ENCODE measurements around the gene GALM.
A peak's percentile ranks its signal among the peaks of the same experiment; 100 is the strongest.

The GALM gene

DNA sequence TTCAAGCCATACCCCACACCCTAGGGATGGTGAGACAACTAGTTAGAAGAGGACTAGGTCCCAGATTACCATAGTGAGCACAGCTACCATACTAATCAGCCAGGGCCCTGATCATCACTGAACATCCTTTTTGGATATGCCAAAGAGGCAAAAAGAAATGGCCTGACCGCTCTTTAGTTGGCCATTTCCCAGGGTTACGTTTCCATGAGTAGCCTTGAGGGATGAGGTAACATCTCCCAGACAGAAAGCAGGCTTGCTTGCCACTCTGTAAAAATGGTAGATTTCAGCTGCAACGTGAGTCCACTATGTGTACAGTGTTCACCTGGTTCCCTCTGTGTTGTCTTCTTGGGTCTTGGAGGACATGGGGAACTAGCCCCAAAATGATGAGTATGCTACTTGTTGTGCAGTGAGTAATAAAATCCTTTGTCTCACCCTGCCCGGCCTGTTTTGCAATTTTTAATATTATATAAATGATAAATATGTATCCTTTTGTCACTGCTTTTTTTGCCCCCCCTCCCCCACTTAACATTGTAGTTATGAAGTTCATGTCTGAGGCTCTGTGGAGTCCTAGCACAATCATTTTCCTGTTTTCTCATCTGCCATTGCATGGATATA lies 8.9 kb upstream of the GALM start:
- H2BK5ac ChIP-seq (ENCODE audit: low read length): no peak overlapping the region
- no peak overlapping the region for H3K18ac ChIP-seq (ENCODE audit: low read length)
- no peak overlapping the region for H4K5ac ChIP-seq (ENCODE audit: low read length)
- no peaks in the 10 kb centered on the region for H3K79me2 ChIP-seq (ENCODE audit: control insufficient read depth, insufficient read depth, low read length)
- no peak overlapping the region for H3K4me2 ChIP-seq (ENCODE audit: low read length)
- H3K56ac ChIP-seq (ENCODE audit: low read length): no peak overlapping the region
- no peaks in the 10 kb centered on the region for H3K79me1 ChIP-seq (ENCODE audit: low read length)
- H2AK5ac ChIP-seq (ENCODE audit: low read length): no peak overlapping the region
- no peak overlapping the region for H3K9ac ChIP-seq (ENCODE audit: low read length)
- no peak overlapping the region for H3K4ac ChIP-seq (ENCODE audit: low read depth, low read length)
- no CpG with 5 or more reads among the region's 4 CpGs for WGBS (ENCODE audit: extremely low coverage, insufficient coverage, low lambda C conversion rate)
- no peaks in the 10 kb centered on the region for H3K4me1 ChIP-seq (ENCODE audit: control insufficient read depth, low read depth, low read length)
- H3K4me3 ChIP-seq (ENCODE audit: low read length): no peak overlapping the region
- no peak overlapping the region for H2BK15ac ChIP-seq (replicated peaks; ENCODE audit: low read depth)
- no peak overlapping the region for H2BK120ac ChIP-seq (ENCODE audit: low read depth, low read length)
- no peak overlapping the region for H4K8ac ChIP-seq (ENCODE audit: low read depth, low read length)
- H3K36me3 ChIP-seq (ENCODE audit: control insufficient read depth, insufficient read depth, low read length): no peaks in the 10 kb centered on the region
- no peak overlapping the region for H3K27ac ChIP-seq (ENCODE audit: low read depth, low read length)
- H3K27me3 ChIP-seq (ENCODE audit: insufficient read depth, low read length, poor library complexity): no peaks in the 10 kb centered on the region
- no peak for DNase-seq
- no peak overlapping the region for H3K23ac ChIP-seq (ENCODE audit: low read length)

DNA sequence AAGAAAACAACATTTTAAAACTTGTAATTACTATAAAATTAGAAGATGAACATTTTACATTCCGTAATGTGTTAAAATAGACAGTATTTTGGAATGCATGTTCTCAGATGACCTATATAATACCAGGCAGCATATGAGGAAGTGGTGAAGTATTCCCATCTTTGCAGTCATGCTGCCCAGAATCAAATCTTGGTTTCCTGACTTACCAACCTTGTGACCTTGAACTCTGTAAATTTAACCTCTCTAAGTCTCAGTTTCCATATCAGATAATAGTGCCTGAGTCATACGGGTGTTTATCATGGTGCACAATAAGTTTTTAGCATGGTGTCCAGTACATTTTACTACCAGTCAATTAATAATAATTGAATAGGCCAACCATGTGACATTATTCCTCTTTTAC lies 7.3 kb upstream of the GALM start:
- no peaks in the 10 kb centered on the region for H3K79me1 ChIP-seq (ENCODE audit: low read length)
- no peaks in the 10 kb centered on the region for H3K36me3 ChIP-seq (ENCODE audit: control insufficient read depth, insufficient read depth, low read length)
- no peaks in the 10 kb centered on the region for H3K79me2 ChIP-seq (ENCODE audit: control insufficient read depth, insufficient read depth, low read length)
- no CpG with 5 or more reads among the region's 2 CpGs for WGBS (ENCODE audit: extremely low coverage, insufficient coverage, low lambda C conversion rate)
- no peak overlapping the region for H3K56ac ChIP-seq (ENCODE audit: low read length)
- H4K8ac ChIP-seq (ENCODE audit: low read depth, low read length): no peak overlapping the region
- H3K18ac ChIP-seq (ENCODE audit: low read length): no peak overlapping the region
- H3K4me3 ChIP-seq (ENCODE audit: low read length): no peak overlapping the region
- no peak overlapping the region for H3K4ac ChIP-seq (ENCODE audit: low read depth, low read length)
- no peak overlapping the region for H2BK15ac ChIP-seq (replicated peaks; ENCODE audit: low read depth)
- no peak overlapping the region for H4K5ac ChIP-seq (ENCODE audit: low read length)
- H3K27ac ChIP-seq (ENCODE audit: low read depth, low read length): no peak overlapping the region
- no peak overlapping the region for H2BK120ac ChIP-seq (ENCODE audit: low read depth, low read length)
- no peak for DNase-seq
- no peak overlapping the region for H2BK5ac ChIP-seq (ENCODE audit: low read length)
- no peak overlapping the region for H3K23ac ChIP-seq (ENCODE audit: low read length)
- no peak overlapping the region for H2AK5ac ChIP-seq (ENCODE audit: low read length)
- no peak overlapping the region for H3K9ac ChIP-seq (ENCODE audit: low read length)
- H3K4me2 ChIP-seq (ENCODE audit: low read length): no peak overlapping the region
- H3K27me3 ChIP-seq (ENCODE audit: insufficient read depth, low read length, poor library complexity): no peaks in the 10 kb centered on the region
- H3K4me1 ChIP-seq (ENCODE audit: control insufficient read depth, low read depth, low read length): no peaks in the 10 kb centered on the region

DNA sequence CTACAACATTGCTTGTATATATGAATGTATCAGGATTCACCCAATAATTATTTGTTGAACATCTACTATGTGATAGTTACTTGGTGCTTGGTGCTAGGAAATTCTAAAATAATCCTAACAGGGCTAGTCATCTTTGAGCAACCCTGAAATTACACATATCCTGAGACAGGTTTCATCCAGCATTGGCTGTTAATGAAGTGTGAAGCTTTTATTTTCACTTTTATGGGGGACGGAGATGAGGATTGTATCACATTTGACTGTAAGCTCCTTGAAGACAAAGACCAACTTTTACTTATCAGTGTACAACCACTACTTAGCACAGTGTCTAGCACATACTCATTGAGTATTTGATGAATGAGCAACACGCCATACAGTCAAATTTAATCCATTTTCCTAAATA lies 6.8 kb upstream of the GALM start:
- Histone ChIP-seq H2AK5ac (ENCODE audit: low read length) (no peak overlapping the region), H3K79me2 (ENCODE audit: control insufficient read depth, insufficient read depth, low read length) (no peaks in the 10 kb centered on the region), H2BK120ac (ENCODE audit: low read depth, low read length) (no peak overlapping the region), H3K36me3 (ENCODE audit: control insufficient read depth, insufficient read depth, low read length) (no peaks in the 10 kb centered on the region), H3K79me1 (ENCODE audit: low read length) (no peaks in the 10 kb centered on the region), H3K4me2 (ENCODE audit: low read length) (no peak overlapping the region), H3K18ac (ENCODE audit: low read length) (no peak overlapping the region), H4K8ac (ENCODE audit: low read depth, low read length) (no peak overlapping the region), H3K27ac (ENCODE audit: low read depth, low read length) (no peak overlapping the region), H3K4me3 (ENCODE audit: low read length) (no peak overlapping the region), H3K4me1 (ENCODE audit: control insufficient read depth, low read depth, low read length) (peaks cover 1% of the 10 kb centered on the region), H3K56ac (ENCODE audit: low read length) (no peak overlapping the region), H3K4ac (ENCODE audit: low read depth, low read length) (no peak overlapping the region), H4K5ac (ENCODE audit: low read length) (no peak overlapping the region), H2BK15ac (replicated peaks; ENCODE audit: low read depth) (no peak overlapping the region), H3K23ac (ENCODE audit: low read length) (no peak overlapping the region), H3K27me3 (ENCODE audit: insufficient read depth, low read length, poor library complexity) (no peaks in the 10 kb centered on the region), H2BK5ac (ENCODE audit: low read length) (no peak overlapping the region), H3K9ac (ENCODE audit: low read length) (no peak overlapping the region)
- DNase-seq: no peak
- no CpG with 5 or more reads among the region's 2 CpGs for WGBS (ENCODE audit: extremely low coverage, insufficient coverage, low lambda C conversion rate)

DNA sequence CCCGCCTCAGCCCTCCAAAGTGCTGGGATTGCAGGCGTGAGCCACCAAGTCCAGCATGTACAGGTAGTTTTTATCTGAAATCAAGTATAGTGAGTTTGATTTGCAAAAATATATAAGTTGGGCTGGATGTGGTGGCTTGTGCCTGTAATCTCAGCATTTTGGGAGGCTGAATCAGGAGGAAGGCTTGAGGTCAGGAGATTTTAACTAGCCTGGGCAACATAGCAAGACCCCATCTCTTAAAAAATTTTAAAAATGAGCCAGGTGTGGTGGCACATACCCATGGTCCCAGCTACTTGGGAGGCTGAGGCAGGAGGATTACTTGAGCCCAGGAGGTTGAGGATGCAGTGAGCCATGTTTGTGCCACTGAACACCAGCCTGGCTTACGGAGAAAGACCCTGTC lies 5.6 kb upstream of the GALM start:
- no peak overlapping the region for H3K9ac ChIP-seq (ENCODE audit: low read length)
- no peak overlapping the region for H4K5ac ChIP-seq (ENCODE audit: low read length)
- no peak overlapping the region for H3K56ac ChIP-seq (ENCODE audit: low read length)
- H3K36me3 ChIP-seq (ENCODE audit: control insufficient read depth, insufficient read depth, low read length): no peaks in the 10 kb centered on the region
- H2BK5ac ChIP-seq (ENCODE audit: low read length): no peak overlapping the region
- H2BK120ac ChIP-seq (ENCODE audit: low read depth, low read length): no peak overlapping the region
- no peak overlapping the region for H2BK15ac ChIP-seq (replicated peaks; ENCODE audit: low read depth)
- no CpG with 5 or more reads among the region's 3 CpGs for WGBS (ENCODE audit: extremely low coverage, insufficient coverage, low lambda C conversion rate)
- no peak overlapping the region for H4K8ac ChIP-seq (ENCODE audit: low read depth, low read length)
- no peak overlapping the region for H3K23ac ChIP-seq (ENCODE audit: low read length)
- no peak overlapping the region for H2AK5ac ChIP-seq (ENCODE audit: low read length)
- no peak for DNase-seq
- no peak overlapping the region for H3K18ac ChIP-seq (ENCODE audit: low read length)
- peaks cover 6% of the 10 kb centered on the region for H3K4me1 ChIP-seq (ENCODE audit: control insufficient read depth, low read depth, low read length)
- H3K4ac ChIP-seq (ENCODE audit: low read depth, low read length): no peak overlapping the region
- H3K79me1 ChIP-seq (ENCODE audit: low read length): no peaks in the 10 kb centered on the region
- no peak overlapping the region for H3K27ac ChIP-seq (ENCODE audit: low read depth, low read length)
- no peaks in the 10 kb centered on the region for H3K27me3 ChIP-seq (ENCODE audit: insufficient read depth, low read length, poor library complexity)
- H3K79me2 ChIP-seq (ENCODE audit: control insufficient read depth, insufficient read depth, low read length): no peaks in the 10 kb centered on the region
- H3K4me3 ChIP-seq (ENCODE audit: low read length): no peak overlapping the region
- H3K4me2 ChIP-seq (ENCODE audit: low read length): no peak overlapping the region

DNA sequence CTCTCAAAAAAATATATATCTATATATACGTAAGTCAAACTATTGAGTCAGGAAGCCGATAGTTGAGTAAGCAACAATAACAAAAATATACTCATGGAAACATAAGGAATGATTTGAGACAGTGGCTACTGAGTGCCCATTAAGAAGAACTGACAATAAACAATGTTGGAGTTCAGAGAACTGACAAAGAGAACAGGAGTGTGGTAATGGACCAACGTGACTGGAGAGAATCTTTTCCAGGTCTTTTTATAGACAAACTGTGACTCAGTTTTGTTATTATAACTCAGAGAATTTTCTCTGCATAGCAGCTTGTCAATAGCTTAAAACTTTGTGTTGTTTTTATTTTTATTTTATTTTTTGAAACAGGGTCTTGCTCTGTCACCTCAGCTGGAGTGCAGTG lies 4.6 kb upstream of the GALM start:
- Histone ChIP-seq H3K79me1 (ENCODE audit: low read length) (no peaks in the 10 kb centered on the region), H3K18ac (ENCODE audit: low read length) (no peak overlapping the region), H2BK15ac (replicated peaks; ENCODE audit: low read depth) (no peak overlapping the region), H3K56ac (ENCODE audit: low read length) (no peak overlapping the region), H4K5ac (ENCODE audit: low read length) (no peak overlapping the region), H2BK5ac (ENCODE audit: low read length) (no peak overlapping the region), H3K4me2 (ENCODE audit: low read length) (no peak overlapping the region), H4K8ac (ENCODE audit: low read depth, low read length) (no peak overlapping the region), H3K36me3 (ENCODE audit: control insufficient read depth, insufficient read depth, low read length) (no peaks in the 10 kb centered on the region), H2BK120ac (ENCODE audit: low read depth, low read length) (no peak overlapping the region), H3K9ac (ENCODE audit: low read length) (no peak overlapping the region), H3K4me1 (ENCODE audit: control insufficient read depth, low read depth, low read length) (peaks cover 6% of the 10 kb centered on the region), H3K23ac (ENCODE audit: low read length) (no peak overlapping the region), H3K27ac (ENCODE audit: low read depth, low read length) (no peak overlapping the region), H3K4me3 (ENCODE audit: low read length) (no peak overlapping the region), H3K4ac (ENCODE audit: low read depth, low read length) (peak overlapping the region; percentile 44), H3K79me2 (ENCODE audit: control insufficient read depth, insufficient read depth, low read length) (no peaks in the 10 kb centered on the region), H2AK5ac (ENCODE audit: low read length) (no peak overlapping the region), H3K27me3 (ENCODE audit: insufficient read depth, low read length, poor library complexity) (no peaks in the 10 kb centered on the region)
- DNase-seq: no peak
- whole genome bisulfite sequencing (ENCODE audit: extremely low coverage, insufficient coverage, low lambda C conversion rate): no CpG with 5 or more reads among the region's 3 CpGs

DNA sequence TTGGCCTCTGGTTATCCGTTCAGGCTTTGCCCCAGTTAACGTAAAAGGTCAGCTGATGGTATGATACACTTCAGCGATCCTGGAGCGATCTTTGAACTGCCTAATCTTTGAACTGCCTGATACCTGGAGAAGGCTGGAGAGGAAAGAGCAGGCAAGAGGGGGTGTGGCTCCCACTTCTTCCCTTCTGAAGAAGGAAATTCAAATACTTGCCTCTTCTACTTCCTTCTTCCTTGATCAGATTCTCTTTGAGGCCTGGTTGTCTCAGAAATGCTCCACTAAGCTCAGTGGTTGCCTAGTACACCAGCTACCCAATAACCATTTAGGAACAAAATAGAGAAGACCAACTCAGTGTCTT lies 619 bp downstream of the GALM start:
- H4K8ac ChIP-seq (ENCODE audit: low read depth, low read length): no peak overlapping the region
- peak overlapping the region; percentile 89 for H3K4me2 ChIP-seq (ENCODE audit: low read length)
- H3K4ac ChIP-seq (ENCODE audit: low read depth, low read length): no peak overlapping the region
- H3K79me2 ChIP-seq (ENCODE audit: control insufficient read depth, insufficient read depth, low read length): no peaks in the 10 kb centered on the region
- no peak for DNase-seq
- no peak overlapping the region for H3K23ac ChIP-seq (ENCODE audit: low read length)
- H3K18ac ChIP-seq (ENCODE audit: low read length): no peak overlapping the region
- H3K4me3 ChIP-seq (ENCODE audit: low read length): peak overlapping the region; percentile 85
- no peaks in the 10 kb centered on the region for H3K27me3 ChIP-seq (ENCODE audit: insufficient read depth, low read length, poor library complexity)
- no peaks in the 10 kb centered on the region for H3K36me3 ChIP-seq (ENCODE audit: control insufficient read depth, insufficient read depth, low read length)
- no CpG with 5 or more reads among the region's 4 CpGs for WGBS (ENCODE audit: extremely low coverage, insufficient coverage, low lambda C conversion rate)
- peak overlapping the region; percentile 95 for H3K56ac ChIP-seq (ENCODE audit: low read length)
- H3K4me1 ChIP-seq (ENCODE audit: control insufficient read depth, low read depth, low read length): peaks cover 10% of the 10 kb centered on the region
- H4K5ac ChIP-seq (ENCODE audit: low read length): no peak overlapping the region
- no peak overlapping the region for H2BK5ac ChIP-seq (ENCODE audit: low read length)
- H2BK15ac ChIP-seq (replicated peaks; ENCODE audit: low read depth): no peak overlapping the region
- H3K79me1 ChIP-seq (ENCODE audit: low read length): no peaks in the 10 kb centered on the region
- H2BK120ac ChIP-seq (ENCODE audit: low read depth, low read length): no peak overlapping the region
- peak overlapping the region; percentile 94 for H3K9ac ChIP-seq (ENCODE audit: low read length)
- no peak overlapping the region for H3K27ac ChIP-seq (ENCODE audit: low read depth, low read length)
- H2AK5ac ChIP-seq (ENCODE audit: low read length): no peak overlapping the region
